K562 (cell line): Measurements from ENCODE around the gene GALNT15.

ENCODE experiments used
- BCOR ChIP-seq: fragments of 450-650 bp; IDR thresholded peaks from 2 replicates; pipeline ENCODE4 v1.6.1; 2016
- JUND ChIP-seq, 2 experiments: IDR thresholded peaks; 2 replicates in 1 of 2; 3 replicates in 1 of 2; pipeline ENCODE4 v1.6.1; 2011; ENCODE audit warnings: borderline replicate concordance in 2 of 2, low read depth in 2 of 2, low read length in 2 of 2, improper control_type of control experiment in 1 of 2, missing biosample characterization in 1 of 2, missing genetic modification characterization in 1 of 2, missing genetic modification reagents in 1 of 2
- RNF2 ChIP-seq: sonication (generic); IDR thresholded peaks from 2 replicates; pipeline ENCODE4 v1.6.1; 2016
- ZNF274 ChIP-seq: IDR thresholded peaks from 2 replicates; pipeline ENCODE4 v1.6.1; 2011; ENCODE audit warnings: low read depth, mild to moderate bottlenecking, low read length, moderate library complexity, borderline replicate concordance
- ZNF785 ChIP-seq: fragments of 250-450 bp; sonication (Bioruptor Pico); IDR thresholded peaks from 2 replicates; pipeline ENCODE4 v1.4.0; 2020; ENCODE audit warnings: mild to moderate bottlenecking
- TF ChIP-seq, protein P1 (sequence below): conservative IDR thresholded peaks from 2 replicates; pipeline ENCODE4 v1.6.1; 2011; ENCODE audit warnings: low read depth, mild to moderate bottlenecking, low read length; ENCODE audit not compliant: control insufficient read depth
- TF ChIP-seq, protein P2 (sequence below), 3 experiments: IDR thresholded peaks in 2 of 3; conservative IDR thresholded peaks in 1 of 3; 2 replicates each; pipeline ENCODE4 v1.5.1; 2011 to 2012; ENCODE audit warnings: low read length in 3 of 3, mild to moderate bottlenecking in 3 of 3, control low read depth in 2 of 3, improper control_type of control experiment in 1 of 3, inconsistent platforms in 1 of 3, low read depth in 1 of 3, mixed read lengths in 1 of 3, moderate library complexity in 1 of 3; ENCODE audit not compliant: insufficient read depth in 2 of 3
- TF ChIP-seq, protein P3 (sequence below): fragments of 250-450 bp; sonication (Bioruptor Pico); IDR thresholded peaks from 2 replicates; pipeline ENCODE4 v1.5.0; 2021; ENCODE audit warnings: mild to moderate bottlenecking, borderline replicate concordance
- TF ChIP-seq, protein P4 (sequence below): sonication (generic); formaldehyde crosslinking; IDR thresholded peaks from 2 replicates; pipeline ENCODE4 v1.5.0; 2020; ENCODE audit warnings: missing genetic modification reagents

DNA sequence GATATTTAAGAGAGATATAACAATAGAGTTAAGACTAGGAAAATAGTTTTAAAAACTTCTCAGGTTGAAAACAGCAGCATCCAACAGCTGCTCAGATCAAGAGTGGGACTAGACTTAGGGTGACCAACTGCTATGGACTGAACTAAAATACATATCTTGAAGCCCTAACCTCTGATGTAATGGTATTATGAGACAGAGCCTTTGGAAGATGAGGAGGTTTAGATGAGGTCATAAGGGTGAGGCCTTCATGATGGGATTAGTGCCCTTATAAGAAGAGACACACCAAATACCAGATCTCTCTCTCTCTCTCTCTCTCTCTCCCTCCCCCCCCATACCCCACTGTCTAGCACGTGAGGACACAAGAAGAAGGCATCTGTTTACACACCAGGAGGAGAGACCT is 37.4 kb upstream of the GALNT15 start:
- TF ChIP-seq BCOR, result no peak
- TF ChIP-seq, protein P1, sequence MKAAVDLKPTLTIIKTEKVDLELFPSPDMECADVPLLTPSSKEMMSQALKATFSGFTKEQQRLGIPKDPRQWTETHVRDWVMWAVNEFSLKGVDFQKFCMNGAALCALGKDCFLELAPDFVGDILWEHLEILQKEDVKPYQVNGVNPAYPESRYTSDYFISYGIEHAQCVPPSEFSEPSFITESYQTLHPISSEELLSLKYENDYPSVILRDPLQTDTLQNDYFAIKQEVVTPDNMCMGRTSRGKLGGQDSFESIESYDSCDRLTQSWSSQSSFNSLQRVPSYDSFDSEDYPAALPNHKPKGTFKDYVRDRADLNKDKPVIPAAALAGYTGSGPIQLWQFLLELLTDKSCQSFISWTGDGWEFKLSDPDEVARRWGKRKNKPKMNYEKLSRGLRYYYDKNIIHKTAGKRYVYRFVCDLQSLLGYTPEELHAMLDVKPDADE, result no peak
- no peak for TF ChIP-seq ZNF785 (CRISPR knock-in tag)
- TF ChIP-seq, protein P2, sequence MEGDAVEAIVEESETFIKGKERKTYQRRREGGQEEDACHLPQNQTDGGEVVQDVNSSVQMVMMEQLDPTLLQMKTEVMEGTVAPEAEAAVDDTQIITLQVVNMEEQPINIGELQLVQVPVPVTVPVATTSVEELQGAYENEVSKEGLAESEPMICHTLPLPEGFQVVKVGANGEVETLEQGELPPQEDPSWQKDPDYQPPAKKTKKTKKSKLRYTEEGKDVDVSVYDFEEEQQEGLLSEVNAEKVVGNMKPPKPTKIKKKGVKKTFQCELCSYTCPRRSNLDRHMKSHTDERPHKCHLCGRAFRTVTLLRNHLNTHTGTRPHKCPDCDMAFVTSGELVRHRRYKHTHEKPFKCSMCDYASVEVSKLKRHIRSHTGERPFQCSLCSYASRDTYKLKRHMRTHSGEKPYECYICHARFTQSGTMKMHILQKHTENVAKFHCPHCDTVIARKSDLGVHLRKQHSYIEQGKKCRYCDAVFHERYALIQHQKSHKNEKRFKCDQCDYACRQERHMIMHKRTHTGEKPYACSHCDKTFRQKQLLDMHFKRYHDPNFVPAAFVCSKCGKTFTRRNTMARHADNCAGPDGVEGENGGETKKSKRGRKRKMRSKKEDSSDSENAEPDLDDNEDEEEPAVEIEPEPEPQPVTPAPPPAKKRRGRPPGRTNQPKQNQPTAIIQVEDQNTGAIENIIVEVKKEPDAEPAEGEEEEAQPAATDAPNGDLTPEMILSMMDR (IDR thresholded peaks at IDR 0.05 in 2 of 3, conservative IDR thresholded peaks at IDR 0.05 in 1 of 3; ENCODE audit: insufficient read depth in 2 of 3, low read depth in 1 of 3, low read length in 3 of 3), result no peak
- TF ChIP-seq, protein P3, sequence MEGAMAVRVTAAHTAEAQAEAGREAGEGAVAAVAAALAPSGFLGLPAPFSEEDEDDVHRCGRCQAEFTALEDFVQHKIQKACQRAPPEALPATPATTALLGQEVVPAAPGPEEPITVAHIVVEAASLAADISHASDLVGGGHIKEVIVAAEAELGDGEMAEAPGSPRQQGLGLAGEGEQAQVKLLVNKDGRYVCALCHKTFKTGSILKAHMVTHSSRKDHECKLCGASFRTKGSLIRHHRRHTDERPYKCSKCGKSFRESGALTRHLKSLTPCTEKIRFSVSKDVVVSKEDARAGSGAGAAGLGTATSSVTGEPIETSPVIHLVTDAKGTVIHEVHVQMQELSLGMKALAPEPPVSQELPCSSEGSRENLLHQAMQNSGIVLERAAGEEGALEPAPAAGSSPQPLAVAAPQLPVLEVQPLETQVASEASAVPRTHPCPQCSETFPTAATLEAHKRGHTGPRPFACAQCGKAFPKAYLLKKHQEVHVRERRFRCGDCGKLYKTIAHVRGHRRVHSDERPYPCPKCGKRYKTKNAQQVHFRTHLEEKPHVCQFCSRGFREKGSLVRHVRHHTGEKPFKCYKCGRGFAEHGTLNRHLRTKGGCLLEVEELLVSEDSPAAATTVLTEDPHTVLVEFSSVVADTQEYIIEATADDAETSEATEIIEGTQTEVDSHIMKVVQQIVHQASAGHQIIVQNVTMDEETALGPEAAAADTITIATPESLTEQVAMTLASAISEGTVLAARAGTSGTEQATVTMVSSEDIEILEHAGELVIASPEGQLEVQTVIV (CRISPR knock-in tag), result no peak
- TF ChIP-seq JUND (IDR thresholded peaks at IDR 0.05; ENCODE audit: borderline replicate concordance, low read depth, low read length), result no peak
- no peak for TF ChIP-seq JUND (tag; IDR thresholded peaks at IDR 0.05; ENCODE audit: borderline replicate concordance, low read depth, low read length)
- TF ChIP-seq, protein P4, sequence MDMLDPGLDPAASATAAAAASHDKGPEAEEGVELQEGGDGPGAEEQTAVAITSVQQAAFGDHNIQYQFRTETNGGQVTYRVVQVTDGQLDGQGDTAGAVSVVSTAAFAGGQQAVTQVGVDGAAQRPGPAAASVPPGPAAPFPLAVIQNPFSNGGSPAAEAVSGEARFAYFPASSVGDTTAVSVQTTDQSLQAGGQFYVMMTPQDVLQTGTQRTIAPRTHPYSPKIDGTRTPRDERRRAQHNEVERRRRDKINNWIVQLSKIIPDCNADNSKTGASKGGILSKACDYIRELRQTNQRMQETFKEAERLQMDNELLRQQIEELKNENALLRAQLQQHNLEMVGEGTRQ, result no peak
- TF ChIP-seq ZNF274, result no peak
- no peak for TF ChIP-seq RNF2
